Panc1 (cell line): Measurements from ENCODE around the gene PSMC1. TPM values are rescaled to one million over a fixed set of nuclear protein-coding genes. Genes with fewer than 3 reads are reported as not detected.

Experiments
- ATAC-seq: fragments of 200-7000 bp; cut with Tn5 transposase; 2 replicates; pipeline ENCODE4 v1.9.1; 2020; ENCODE audit warnings: mild to moderate bottlenecking, moderate library complexity
- BruUV-seq: library from RNA; stranded (reverse); fragments of 400-500 nt; replicated peaks from 2 replicates; lab custom pipeline; 2021; lab: Mats Ljungman, UMichigan
- CTCF ChIA-PET: fragments of 300-600 bp; sonication (Branson Sonifier 250); formaldehyde crosslinking; loops from one replicate; lab custom pipeline; 2022; ENCODE audit warnings: antibody characterized with exemption; lab: Charles Lee
- POLR2A ChIA-PET: fragments of 300-600 bp; sonication (Branson Sonifier 250); formaldehyde crosslinking; loops from one replicate; lab custom pipeline; 2022; ENCODE audit warnings: antibody characterized with exemption; lab: Charles Lee
- DNase-seq: peaks from one replicate; pipeline ENCODE4 v3.0.0-alpha.2; 2010; ENCODE audit warnings: low read depth, low spot score
- H3K27ac ChIP-seq: 2 replicates; pipeline ENCODE4 v1.5.1; 2011; ENCODE audit warnings: mild to moderate bottlenecking, low read length, inconsistent platforms
- H3K27me3 ChIP-seq: fragments of 200-500 bp; sonication (Bioruptor generic); 2 replicates; pipeline ENCODE4 v1.6.0; 2014; ENCODE audit warnings: low read length, inconsistent platforms; ENCODE audit not compliant: control insufficient read depth, insufficient read depth
- H3K36me3 ChIP-seq: fragments of 200-500 bp; sonication (Bioruptor generic); 2 replicates; pipeline ENCODE4 v1.5.1; 2014; ENCODE audit warnings: inconsistent platforms, mild to moderate bottlenecking, low read length, moderate library complexity; ENCODE audit not compliant: control insufficient read depth, insufficient read depth
- H3K4me1 ChIP-seq: 2 replicates; pipeline ENCODE4 v1.5.1; 2011; ENCODE audit warnings: inconsistent platforms, mild to moderate bottlenecking, low read length, moderate library complexity; ENCODE audit not compliant: control insufficient read depth, insufficient read depth
- H3K4me3 ChIP-seq, 2 experiments: 2 replicates each; pipeline ENCODE4 v1.5.1; 2011 to 2012; ENCODE audit warnings: low read depth in 2 of 2, low read length in 2 of 2, mild to moderate bottlenecking in 2 of 2, inconsistent platforms in 1 of 2, moderate library complexity in 1 of 2
- H3K9me3 ChIP-seq: fragments of 200-500 bp; sonication (Bioruptor generic); 2 replicates; pipeline ENCODE4 v1.5.1; 2014; ENCODE audit warnings: low read depth, mild to moderate bottlenecking, inconsistent platforms, low read length, moderate library complexity; ENCODE audit not compliant: control insufficient read depth, insufficient read depth
- POLR2AphosphoS5 ChIP-seq: IDR thresholded peaks from 2 replicates; pipeline ENCODE4 v1.6.1; 2012; ENCODE audit warnings: mild to moderate bottlenecking, low read depth, low read length, moderate library complexity
- REST ChIP-seq, 2 experiments: IDR thresholded peaks; 2 replicates each; pipeline ENCODE4 v1.6.1; 2011 to 2012; ENCODE audit warnings: low read depth in 2 of 2, control low read depth in 1 of 2, low read length in 1 of 2, mild to moderate bottlenecking in 1 of 2, moderate library complexity in 1 of 2; ENCODE audit not compliant: insufficient read depth in 1 of 2
- SIN3A ChIP-seq: IDR thresholded peaks from 2 replicates; pipeline ENCODE4 v1.6.1; 2012; ENCODE audit warnings: low read depth, mild to moderate bottlenecking, low read length, moderate library complexity, borderline replicate concordance; ENCODE audit not compliant: insufficient read depth
- TCF7L2 ChIP-seq: IDR thresholded peaks from 2 replicates; pipeline ENCODE4 v1.6.1; 2011; ENCODE audit warnings: mild to moderate bottlenecking, low read depth, low read length, inconsistent platforms
- in situ Hi-C: cut with HindIII; loops from 2 replicates; pipeline ENCODE4 v1.10.0; 2016; ENCODE audit warnings: low sequenced_read_pairs, low pct_unique_long_range_greater_than_20kb
- intact Hi-C: fragments of 100-400 bp; cut with micrococcal nuclease; formaldehyde crosslinking; loops from one replicate; pipeline ENCODE4 v1.10.0; 2022; ENCODE audit not compliant: unreplicated experiment
- total RNA-seq: library from RNA; stranded (reverse); gene quantifications from one replicate; pipeline ENCODE4 v1.2.1, GENCODE V29; 2021; ENCODE audit not compliant: unreplicated experiment
- TF ChIP-seq, protein P1 (sequence below): fragments of 450-650 bp; IDR thresholded peaks from 2 replicates; pipeline ENCODE4 v1.5.1; 2017; ENCODE audit warnings: mild to moderate bottlenecking

The PSMC1 gene
- total RNA-seq, 1 experiment from 2014 or later: 112 TPM

DNA sequence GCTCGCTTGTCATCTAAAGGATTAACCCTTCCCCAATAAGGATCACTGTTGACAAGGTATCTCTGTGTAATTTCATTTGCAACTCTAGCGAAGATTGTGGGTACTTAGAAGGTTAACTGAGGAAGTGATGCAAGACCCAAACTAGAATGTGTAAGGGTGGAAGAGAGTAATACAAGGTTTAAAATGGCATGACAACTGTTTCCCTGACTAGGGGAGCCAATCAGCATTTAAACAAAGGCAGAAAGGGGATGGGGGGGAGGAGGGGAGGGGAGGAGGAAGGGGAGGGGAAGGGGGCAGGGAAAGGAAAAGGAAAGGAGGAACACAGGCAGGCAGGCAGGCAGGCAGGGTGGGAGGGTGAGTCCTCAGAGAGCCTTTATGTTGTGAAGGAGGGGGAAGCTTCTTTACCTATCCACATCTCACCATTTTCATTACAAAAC lies 44.3 kb downstream of the PSMC1 start:
- peak overlapping the region; percentile 51; the same call in 1 of the 2 replicates for H3K27ac ChIP-seq
- no peaks in the 10 kb centered on the region for H3K4me1 ChIP-seq
- H3K9me3 ChIP-seq: no peaks in the 10 kb centered on the region
- no peaks in the 10 kb centered on the region for H3K36me3 ChIP-seq
- no TSS peak for BruUV-seq
- DNase-seq (no peak), ATAC-seq (peak; percentile 72)
- CTCF ChIA-PET: interaction anchor here (1.0 to 1.4 kb wide), 2 partner anchors 397 to 460 kb away, joined by 4 to 7 read pairs; no protein-coding TSS in a partner anchor
- no peaks in the 10 kb centered on the region for H3K27me3 ChIP-seq
- POLR2A ChIA-PET: no interaction called here
- intact Hi-C loops (loop anchor here (5.0 to 10.0 kb wide), 3 partner anchors 97 to 462 kb away; partner anchors contain the start of gene CALM1), in situ Hi-C loops (no loop called here)
- TF ChIP-seq, protein P1, sequence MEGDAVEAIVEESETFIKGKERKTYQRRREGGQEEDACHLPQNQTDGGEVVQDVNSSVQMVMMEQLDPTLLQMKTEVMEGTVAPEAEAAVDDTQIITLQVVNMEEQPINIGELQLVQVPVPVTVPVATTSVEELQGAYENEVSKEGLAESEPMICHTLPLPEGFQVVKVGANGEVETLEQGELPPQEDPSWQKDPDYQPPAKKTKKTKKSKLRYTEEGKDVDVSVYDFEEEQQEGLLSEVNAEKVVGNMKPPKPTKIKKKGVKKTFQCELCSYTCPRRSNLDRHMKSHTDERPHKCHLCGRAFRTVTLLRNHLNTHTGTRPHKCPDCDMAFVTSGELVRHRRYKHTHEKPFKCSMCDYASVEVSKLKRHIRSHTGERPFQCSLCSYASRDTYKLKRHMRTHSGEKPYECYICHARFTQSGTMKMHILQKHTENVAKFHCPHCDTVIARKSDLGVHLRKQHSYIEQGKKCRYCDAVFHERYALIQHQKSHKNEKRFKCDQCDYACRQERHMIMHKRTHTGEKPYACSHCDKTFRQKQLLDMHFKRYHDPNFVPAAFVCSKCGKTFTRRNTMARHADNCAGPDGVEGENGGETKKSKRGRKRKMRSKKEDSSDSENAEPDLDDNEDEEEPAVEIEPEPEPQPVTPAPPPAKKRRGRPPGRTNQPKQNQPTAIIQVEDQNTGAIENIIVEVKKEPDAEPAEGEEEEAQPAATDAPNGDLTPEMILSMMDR: no peak
- no peak for TF ChIP-seq REST (IDR thresholded peaks at IDR 0.05; ENCODE audit: insufficient read depth in 1 of 2, low read depth in 2 of 2, low read length in 1 of 2)
- no peak for TF ChIP-seq SIN3A
- no peak for TF ChIP-seq POLR2AphosphoS5
- TF ChIP-seq TCF7L2: no peak
- no peak overlapping the region for H3K4me3 ChIP-seq

DNA sequence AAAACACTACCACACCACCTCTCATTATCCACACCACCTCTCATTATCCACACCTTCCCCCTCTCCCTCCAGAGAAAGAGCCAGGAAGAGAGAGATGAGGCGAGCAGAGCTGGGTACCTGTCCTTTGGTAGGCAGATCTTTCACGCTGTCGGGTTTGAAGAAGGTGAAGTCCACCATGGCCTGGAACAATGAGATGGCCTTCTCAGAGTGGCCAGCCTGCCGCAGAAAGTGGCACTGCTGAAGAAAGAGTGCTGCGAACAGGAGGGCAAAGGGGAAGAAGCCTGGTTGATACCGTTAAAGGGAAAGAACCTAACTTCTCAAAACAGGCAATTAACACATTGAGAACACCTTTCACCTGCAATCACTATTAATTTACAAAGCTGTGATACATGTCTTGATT lies 44.8 kb downstream of the PSMC1 start:
- no peak for TF ChIP-seq REST (IDR thresholded peaks at IDR 0.05; ENCODE audit: insufficient read depth in 1 of 2, low read depth in 2 of 2, low read length in 1 of 2)
- TF ChIP-seq POLR2AphosphoS5: no peak
- TF ChIP-seq TCF7L2: no peak
- TF ChIP-seq SIN3A: no peak
- TF ChIP-seq, protein P1: no peak
- ChIA-PET POLR2A (no interaction called here), CTCF (interaction anchor here (0.6 to 1.4 kb wide), 3 partner anchors 397 to 587 kb away, joined by 3 to 7 read pairs (median 4); no protein-coding TSS in a partner anchor)
- Histone ChIP-seq H3K9me3 (no peaks in the 10 kb centered on the region), H3K36me3 (no peaks in the 10 kb centered on the region), H3K27me3 (no peaks in the 10 kb centered on the region), H3K27ac (peak overlapping the region; percentile 35; the same call in 1 of the 2 replicates), H3K4me3 (no peak overlapping the region), H3K4me1 (no peaks in the 10 kb centered on the region)
- ATAC-seq: peak; percentile 78
- DNase-seq: no peak
- in situ Hi-C loops (no loop called here), intact Hi-C loops (loop anchor here (5.0 to 10.0 kb wide), 3 partner anchors 96 to 461 kb away; partner anchors contain the start of gene CALM1)
- no TSS peak for BruUV-seq
